OCI-LY1 (cell line): ENCODE results near the gene TIGD1.

Source experiments
- EZH2 ChIP-seq: fragments of 200-600 bp; sonication (generic), shearing (Covaris generic); IDR thresholded peaks from 2 replicates; pipeline ENCODE4 v1.8.0; 2017; ENCODE audit warnings: borderline replicate concordance, mixed run types, mild to moderate bottlenecking, antibody characterized with exemption, low read length, moderate library complexity, mixed read lengths
- TF ChIP-seq, protein P1 (sequence below): fragments of 200-600 bp; sonication (generic), shearing (Covaris generic); IDR thresholded peaks from 2 replicates; pipeline ENCODE4 v1.5.1; 2017; ENCODE audit warnings: mild to moderate bottlenecking, antibody characterized with exemption, low read length, moderate library complexity, mixed read lengths

DNA sequence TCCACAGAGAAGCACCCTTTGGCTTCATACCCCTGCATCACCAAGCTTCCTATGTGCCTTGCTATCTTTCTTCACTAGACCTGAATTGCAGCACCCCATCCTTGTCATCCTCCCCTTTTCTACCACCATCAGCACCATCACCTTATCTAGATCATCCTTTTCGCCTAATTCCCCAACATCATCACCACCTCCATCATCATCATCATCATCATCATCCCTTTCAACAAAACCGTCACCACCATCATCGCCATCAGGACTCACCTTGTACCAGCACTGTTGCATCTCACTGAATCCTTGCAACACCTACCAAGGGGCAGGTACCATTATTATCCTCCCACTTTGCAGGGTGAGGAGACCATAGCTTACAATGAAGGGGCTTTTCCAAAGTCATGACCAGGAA is 51.9 kb downstream of the TIGD1 start:
- TF ChIP-seq, protein P1, sequence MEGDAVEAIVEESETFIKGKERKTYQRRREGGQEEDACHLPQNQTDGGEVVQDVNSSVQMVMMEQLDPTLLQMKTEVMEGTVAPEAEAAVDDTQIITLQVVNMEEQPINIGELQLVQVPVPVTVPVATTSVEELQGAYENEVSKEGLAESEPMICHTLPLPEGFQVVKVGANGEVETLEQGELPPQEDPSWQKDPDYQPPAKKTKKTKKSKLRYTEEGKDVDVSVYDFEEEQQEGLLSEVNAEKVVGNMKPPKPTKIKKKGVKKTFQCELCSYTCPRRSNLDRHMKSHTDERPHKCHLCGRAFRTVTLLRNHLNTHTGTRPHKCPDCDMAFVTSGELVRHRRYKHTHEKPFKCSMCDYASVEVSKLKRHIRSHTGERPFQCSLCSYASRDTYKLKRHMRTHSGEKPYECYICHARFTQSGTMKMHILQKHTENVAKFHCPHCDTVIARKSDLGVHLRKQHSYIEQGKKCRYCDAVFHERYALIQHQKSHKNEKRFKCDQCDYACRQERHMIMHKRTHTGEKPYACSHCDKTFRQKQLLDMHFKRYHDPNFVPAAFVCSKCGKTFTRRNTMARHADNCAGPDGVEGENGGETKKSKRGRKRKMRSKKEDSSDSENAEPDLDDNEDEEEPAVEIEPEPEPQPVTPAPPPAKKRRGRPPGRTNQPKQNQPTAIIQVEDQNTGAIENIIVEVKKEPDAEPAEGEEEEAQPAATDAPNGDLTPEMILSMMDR = no peak
- no peak for TF ChIP-seq EZH2
